ENCODE results near the gene SFXN3.

- TF ChIP-seq CTCF (IDR thresholded peaks at IDR 0.05; ENCODE audit: poor library complexity) (no peak), EZH2 (IDR thresholded peaks at IDR 0.05; ENCODE audit: borderline replicate concordance) (no peak), EZH2phosphoT487 (IDR thresholded peaks at IDR 0.05; ENCODE audit: low read depth, severe bottlenecking, unreplicated experiment) (no peak)
These were observed 47.0 kb upstream of the SFXN3 start for GRCh38 chr10:100983868-100984671.
